ENCODE data around the gene IL21R.

GRCh38 chr16:27359615-27360014 lies 42.4 kb upstream of the IL21R start:
- TF ChIP-seq POLR2AphosphoS5 (IDR thresholded peaks at IDR 0.05; ENCODE audit: insufficient read depth in 1 of 2, low read depth in 1 of 2) = no peak
- TF ChIP-seq CTCF (IDR thresholded peaks at IDR 0.05) = no peak
- no peak for TF ChIP-seq POLR2A (IDR thresholded peaks at IDR 0.05)

All from vagina (tissue), 2 donors.